GM20000 (cell line): ENCODE results near the gene ECE1.
A peak's percentile ranks its signal among the peaks of the same experiment; 100 is the strongest.

Source experiments
- DNase-seq: peaks from one replicate; pipeline ENCODE4 v3.0.0; 2012; ENCODE audit warnings: low spot score
- TF ChIP-seq, protein P1 (sequence below): IDR thresholded peaks from 2 replicates; pipeline ENCODE4 v1.5.1; 2012; ENCODE audit warnings: mild to moderate bottlenecking, control low read depth; ENCODE audit errors: extremely low read depth, missing control alignments

ECE1 gene

GRCh38 chr1:21293537-21294265 lies 3.4 kb upstream of the ECE1 start:
- TF ChIP-seq, protein P1, sequence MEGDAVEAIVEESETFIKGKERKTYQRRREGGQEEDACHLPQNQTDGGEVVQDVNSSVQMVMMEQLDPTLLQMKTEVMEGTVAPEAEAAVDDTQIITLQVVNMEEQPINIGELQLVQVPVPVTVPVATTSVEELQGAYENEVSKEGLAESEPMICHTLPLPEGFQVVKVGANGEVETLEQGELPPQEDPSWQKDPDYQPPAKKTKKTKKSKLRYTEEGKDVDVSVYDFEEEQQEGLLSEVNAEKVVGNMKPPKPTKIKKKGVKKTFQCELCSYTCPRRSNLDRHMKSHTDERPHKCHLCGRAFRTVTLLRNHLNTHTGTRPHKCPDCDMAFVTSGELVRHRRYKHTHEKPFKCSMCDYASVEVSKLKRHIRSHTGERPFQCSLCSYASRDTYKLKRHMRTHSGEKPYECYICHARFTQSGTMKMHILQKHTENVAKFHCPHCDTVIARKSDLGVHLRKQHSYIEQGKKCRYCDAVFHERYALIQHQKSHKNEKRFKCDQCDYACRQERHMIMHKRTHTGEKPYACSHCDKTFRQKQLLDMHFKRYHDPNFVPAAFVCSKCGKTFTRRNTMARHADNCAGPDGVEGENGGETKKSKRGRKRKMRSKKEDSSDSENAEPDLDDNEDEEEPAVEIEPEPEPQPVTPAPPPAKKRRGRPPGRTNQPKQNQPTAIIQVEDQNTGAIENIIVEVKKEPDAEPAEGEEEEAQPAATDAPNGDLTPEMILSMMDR: no peak
- DNase-seq: peak; percentile 65

- DNase-seq: peak; percentile 80
- TF ChIP-seq, protein P1: no peak
Observed at GRCh38 chr1:21292984-21293536, 2.8 kb upstream of the ECE1 start.

- DNase-seq: no peak
- TF ChIP-seq, protein P1: no peak
Observed at GRCh38 chr1:21292503-21292983, 2.3 kb upstream of the ECE1 start.

DNA sequence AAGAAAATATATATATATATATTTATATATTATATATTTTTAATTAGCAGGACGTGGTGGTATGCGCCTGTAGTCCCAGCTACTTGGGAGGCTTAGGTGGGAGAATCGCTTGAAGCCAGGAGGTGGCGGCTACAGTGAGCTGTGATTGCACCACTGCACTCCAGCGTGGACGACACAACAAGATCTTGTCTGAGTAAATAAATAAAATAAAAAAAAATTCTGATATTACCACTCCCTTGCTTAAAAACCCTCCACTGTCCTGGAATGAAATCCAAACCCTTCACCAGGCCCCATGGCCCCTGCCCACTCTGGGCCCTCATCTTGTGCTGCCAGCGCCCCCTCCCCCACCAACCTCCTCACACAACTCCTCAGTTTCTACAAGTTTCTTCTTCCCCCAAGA lies 1.7 kb upstream of the ECE1 start:
- TF ChIP-seq, protein P1: no peak
- DNase-seq: no peak

- TF ChIP-seq, protein P1: no peak
- no peak for DNase-seq
Observed at GRCh38 chr1:21291184-21291583, 921 bp upstream of the ECE1 start.

GRCh38 chr1:21290546-21290944 lies 282 bp upstream of the ECE1 start:
- TF ChIP-seq, protein P1: no peak
- peak; percentile 89 for DNase-seq

- DNase-seq: no peak
- TF ChIP-seq, protein P1: no peak
Observed at GRCh38 chr1:21289127-21289526, 1.1 kb downstream of the ECE1 start.
